ENCODE data around the gene SFTPB. TPM values are rescaled to one million over a fixed set of nuclear protein-coding genes. Genes with fewer than 3 reads are reported as not detected.

Gene SFTPB
- total RNA-seq, 1 experiment from 2014 or later = not detected

DNA sequence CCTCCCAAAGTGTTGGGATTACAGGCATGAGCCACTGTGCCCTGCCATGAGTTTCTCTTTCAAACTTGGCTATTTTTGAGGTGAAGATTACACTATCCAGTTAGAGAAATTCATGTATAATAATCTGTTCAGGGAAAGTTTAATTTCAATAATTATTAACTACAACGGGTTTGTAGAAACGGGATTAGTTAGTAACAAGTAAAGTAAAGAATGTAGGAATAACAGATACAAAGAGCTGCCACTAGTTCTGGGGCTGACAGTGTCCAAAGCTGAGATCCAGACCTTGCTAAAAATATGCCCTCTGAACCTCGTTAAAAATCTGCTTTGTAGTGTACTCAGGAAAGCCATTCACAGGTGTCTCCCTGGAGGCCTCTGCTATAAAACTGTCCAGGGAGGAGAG lies 16.9 kb downstream of the SFTPB start:
- Histone ChIP-seq H3K79me2 (ENCODE audit: low read depth) (no peaks in the 10 kb centered on the region), H4K20me1 (ENCODE audit: insufficient read depth) (no peaks in the 10 kb centered on the region), H3K9me2 (ENCODE audit: insufficient read depth) (no peaks in the 10 kb centered on the region), H3K9me3 (ENCODE audit: insufficient read depth, low read depth) (no peaks in the 10 kb centered on the region), H3K4me3 (no peak overlapping the region), H2AFZ (no peak overlapping the region), H3K27ac (no peak overlapping the region), H3K36me3 (ENCODE audit: low read depth) (peaks cover 28% of the 10 kb centered on the region; the same call in 1 of the 2 replicates), H3K4me2 (no peak overlapping the region), H3K27me3 (ENCODE audit: insufficient read depth, low read depth) (no peaks in the 10 kb centered on the region), H3K4me1 (replicated peaks; ENCODE audit: insufficient read depth) (peaks cover 27% of the 10 kb centered on the region), H3F3A (ENCODE audit: insufficient read depth, low read depth) (peaks cover 51% of the 10 kb centered on the region)
- no TSS peak for BruUV-seq (replicated peaks)
- intact Hi-C loops (cut with micrococcal nuclease; ENCODE audit: unreplicated experiment) = no loop called here
- no peak for DNase-seq
- POLR2A ChIA-PET (ENCODE audit: unreplicated experiment) = no interaction called here
- TF ChIP-seq EZH2 (IDR thresholded peaks at IDR 0.05; ENCODE audit: low read depth) (no peak), CTCF (conservative IDR thresholded peaks at IDR 0.05) (no peak)
- CTCF ChIA-PET = interaction anchor here (0.6 kb wide), 2 partner anchors 12 to 50 kb away, joined by 3 to 4 read pairs; no protein-coding TSS in a partner anchor

GRCh38 chr2:85650456-85650855 lies 17.5 kb downstream of the SFTPB start:
- Histone ChIP-seq H3K4me1 (replicated peaks; ENCODE audit: insufficient read depth) (peaks cover 27% of the 10 kb centered on the region), H3K4me3 (no peak overlapping the region), H3K9me3 (ENCODE audit: insufficient read depth, low read depth) (no peaks in the 10 kb centered on the region), H2AFZ (no peak overlapping the region), H3K36me3 (ENCODE audit: low read depth) (peaks cover 28% of the 10 kb centered on the region; the same call in 1 of the 2 replicates), H3K27ac (peak overlapping the region; percentile 37; the same call in 1 of the 2 replicates), H3K79me2 (ENCODE audit: low read depth) (no peaks in the 10 kb centered on the region), H3K9me2 (ENCODE audit: insufficient read depth) (no peaks in the 10 kb centered on the region), H4K20me1 (ENCODE audit: insufficient read depth) (no peaks in the 10 kb centered on the region), H3K27me3 (ENCODE audit: insufficient read depth, low read depth) (no peaks in the 10 kb centered on the region), H3F3A (ENCODE audit: insufficient read depth, low read depth) (peaks cover 51% of the 10 kb centered on the region), H3K4me2 (no peak overlapping the region)
- BruUV-seq (replicated peaks) = no TSS peak
- ChIA-PET POLR2A (ENCODE audit: unreplicated experiment) (no interaction called here), CTCF (interaction anchor here (0.6 kb wide), 1 partner anchor 13 kb away, joined by 3 read pairs; no protein-coding TSS in a partner anchor)
- intact Hi-C loops (cut with micrococcal nuclease; ENCODE audit: unreplicated experiment) = no loop called here
- no peak for TF ChIP-seq EZH2 (IDR thresholded peaks at IDR 0.05; ENCODE audit: low read depth)
- no peak for TF ChIP-seq CTCF (conservative IDR thresholded peaks at IDR 0.05)
- DNase-seq = no peak

- TF ChIP-seq EZH2 (IDR thresholded peaks at IDR 0.05; ENCODE audit: low read depth) (no peak), CTCF (conservative IDR thresholded peaks at IDR 0.05) (no peak)
- intact Hi-C loops (cut with micrococcal nuclease; ENCODE audit: unreplicated experiment) = no loop called here
- CTCF ChIA-PET = no interaction called here
- H3K9me2 ChIP-seq (ENCODE audit: insufficient read depth) = no peaks in the 10 kb centered on the region
- no peaks in the 10 kb centered on the region for H3K79me2 ChIP-seq (ENCODE audit: low read depth)
- H2AFZ ChIP-seq = no peak overlapping the region
- H3F3A ChIP-seq (ENCODE audit: insufficient read depth, low read depth) = peaks cover 57% of the 10 kb centered on the region
- BruUV-seq (replicated peaks) = no TSS peak
- POLR2A ChIA-PET (ENCODE audit: unreplicated experiment) = no interaction called here
- no peaks in the 10 kb centered on the region for H4K20me1 ChIP-seq (ENCODE audit: insufficient read depth)
- H3K27me3 ChIP-seq (ENCODE audit: insufficient read depth, low read depth) = no peaks in the 10 kb centered on the region
- peak overlapping the region; percentile 72 for H3K27ac ChIP-seq
- peak in 1 of 2 experiments; percentile 89 for DNase-seq
- H3K36me3 ChIP-seq (ENCODE audit: low read depth) = peaks cover 34% of the 10 kb centered on the region
- 0 out of 2 replicates have a peak overlapping the region, but pooled peaks have one; percentile 16 for H3K4me3 ChIP-seq
- H3K4me1 ChIP-seq (replicated peaks; ENCODE audit: insufficient read depth) = peaks cover 27% of the 10 kb centered on the region
- H3K4me2 ChIP-seq = peak overlapping the region; percentile 50
- no peaks in the 10 kb centered on the region for H3K9me3 ChIP-seq (ENCODE audit: insufficient read depth, low read depth)
Observed at GRCh38 chr2:85649201-85650190, 18.5 kb downstream of the SFTPB start.

Data from PC-9 (cell line).